Gastrocnemius medialis (tissue), 4 donors: ENCODE measurements around the gene IFT22. TPM values are rescaled to one million over a fixed set of nuclear protein-coding genes. Genes with fewer than 3 reads are reported as not detected.
"Not testable (repeated sequence)": the region's sequence is repeated elsewhere in the genome, so short reads cannot be mapped to it uniquely, and the experiment has no call there.

Source experiments
- ATAC-seq, 2 donors: fragments of 150-250 bp; one replicate each; pipeline ENCODE4 v1.9.1; 2016
- DNase-seq, 2 donors: peaks; one replicate each; pipeline ENCODE4 v3.0.0-alpha.2; 2019
- H3K27ac ChIP-seq, 4 donors: fragments of 200-600 bp; sonication (generic); 1 replicate in 1 of 4; 2 replicates in 3 of 4; pipeline ENCODE4 v1.5.1; 2016 to 2018; ENCODE audit warnings: mild to moderate bottlenecking in 2 of 4, moderate library complexity in 1 of 4
- H3K27me3 ChIP-seq, 3 donors: fragments of 200-600 bp; sonication (generic) in 2 of 3; 1 replicate in 1 of 3; 2 replicates in 2 of 3; pipeline versions ENCODE4 v1.5.1 to v1.6.0; 2016 to 2019; ENCODE audit warnings: mild to moderate bottlenecking in 1 of 3, moderate library complexity in 1 of 3
- H3K36me3 ChIP-seq, 2 donors: fragments of 200-600 bp; sonication (generic) in 1 of 2; one replicate each; pipeline ENCODE4 v1.5.1; 2017 to 2018
- H3K4me1 ChIP-seq, 2 donors: fragments of 200-600 bp; sonication (generic) in 1 of 2; one replicate each; pipeline ENCODE4 v1.5.1; 2016 to 2017; ENCODE audit warnings: mild to moderate bottlenecking in 2 of 2
- H3K4me3 ChIP-seq, 4 donors: fragments of 200-600 bp; sonication (generic) in 3 of 4; 1 replicate in 1 of 4; 2 replicates in 3 of 4; pipeline ENCODE4 v1.5.1; 2016 to 2019; ENCODE audit warnings: mild to moderate bottlenecking in 2 of 4
- H3K9me3 ChIP-seq, 3 donors: fragments of 200-600 bp; sonication (generic) in 2 of 3; 1 replicate in 1 of 3; 2 replicates in 2 of 3; pipeline ENCODE4 v1.5.1; 2016 to 2019
- POLR2A ChIP-seq, 2 donors: fragments of 450-650 bp; IDR thresholded peaks; one replicate each; pipeline ENCODE4 v1.6.1; 2017; ENCODE audit warnings: antibody characterized with exemption in 2 of 2, mild to moderate bottlenecking in 2 of 2, moderate library complexity in 2 of 2
- in situ Hi-C, 4 donors: fragments of 200-750 bp; cut with MboI; loops; one replicate each; pipeline versions ENCODE4 v1.15.0 to v1.8.0; 2017; ENCODE audit warnings: low sequenced_read_pairs in 4 of 4
- intact Hi-C: fragments of 100-400 bp; cut with DNase I; formaldehyde crosslinking; loops from one replicate; pipeline ENCODE4 v1.15.1; 2023; ENCODE audit warnings: low total_unique reads
- total RNA-seq, 4 donors: library from RNA; depleted of rRNA; stranded (reverse); fragments of >200 nt; gene quantifications; one replicate each; pipeline versions ENCODE4 v1.1.0 to v1.2.3, GENCODE V29; 2016
- TF ChIP-seq, protein P1 (sequence below), 5 experiments: fragments of 450-650 bp in 3 of 5; fragments of 200-600 bp in 2 of 5; sonication (generic) in 2 of 5; IDR thresholded peaks in 4 of 5; conservative IDR thresholded peaks in 1 of 5; 1 replicate in 4 of 5; 2 replicates in 1 of 5; pipeline ENCODE4 v1.5.1; 2016 to 2019; ENCODE audit warnings: antibody characterized with exemption in 5 of 5, mild to moderate bottlenecking in 3 of 5, moderate library complexity in 3 of 5

Gene IFT22
- total RNA-seq, 4 donors from 2014 or later: 13.4 to 32.3 (median 28.9) TPM

DNA sequence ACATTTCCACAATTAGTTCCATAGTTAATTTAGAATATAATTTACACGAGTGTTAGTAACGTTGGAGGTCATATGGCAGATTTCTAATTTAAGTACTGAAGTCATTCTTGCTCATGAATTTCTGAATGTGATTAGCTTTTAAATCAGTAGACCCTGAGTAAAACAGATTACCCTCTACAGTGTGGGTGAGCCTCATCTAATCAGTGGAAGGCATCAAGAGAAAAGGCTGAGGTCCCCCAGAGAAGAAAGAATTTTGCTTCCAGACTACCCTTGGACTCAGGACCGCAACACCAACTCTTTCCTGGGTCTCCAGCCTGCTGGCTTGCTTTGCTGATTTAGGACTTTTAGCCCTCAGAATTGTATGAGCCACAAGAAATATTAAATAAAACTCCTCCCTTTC is 33.2 kb downstream of the IFT22 start:
- Histone ChIP-seq H3K27ac (no peak overlapping the region), H3K9me3 (no peaks in the 10 kb centered on the region), H3K4me1 (no peaks in the 10 kb centered on the region), H3K4me3 (no peak overlapping the region), H3K36me3 (no peaks in the 10 kb centered on the region), H3K27me3 (peaks cover 6 to 16% (median 8%) of the 10 kb centered on the region in 3 donors)
- in situ Hi-C loops: loop anchor here in 1 of 4 donors (10.0 kb wide), 1 partner anchor 144 kb away; no protein-coding TSS in a partner anchor
- DNase-seq (no peak), ATAC-seq (no peak)
- TF ChIP-seq, protein P1, sequence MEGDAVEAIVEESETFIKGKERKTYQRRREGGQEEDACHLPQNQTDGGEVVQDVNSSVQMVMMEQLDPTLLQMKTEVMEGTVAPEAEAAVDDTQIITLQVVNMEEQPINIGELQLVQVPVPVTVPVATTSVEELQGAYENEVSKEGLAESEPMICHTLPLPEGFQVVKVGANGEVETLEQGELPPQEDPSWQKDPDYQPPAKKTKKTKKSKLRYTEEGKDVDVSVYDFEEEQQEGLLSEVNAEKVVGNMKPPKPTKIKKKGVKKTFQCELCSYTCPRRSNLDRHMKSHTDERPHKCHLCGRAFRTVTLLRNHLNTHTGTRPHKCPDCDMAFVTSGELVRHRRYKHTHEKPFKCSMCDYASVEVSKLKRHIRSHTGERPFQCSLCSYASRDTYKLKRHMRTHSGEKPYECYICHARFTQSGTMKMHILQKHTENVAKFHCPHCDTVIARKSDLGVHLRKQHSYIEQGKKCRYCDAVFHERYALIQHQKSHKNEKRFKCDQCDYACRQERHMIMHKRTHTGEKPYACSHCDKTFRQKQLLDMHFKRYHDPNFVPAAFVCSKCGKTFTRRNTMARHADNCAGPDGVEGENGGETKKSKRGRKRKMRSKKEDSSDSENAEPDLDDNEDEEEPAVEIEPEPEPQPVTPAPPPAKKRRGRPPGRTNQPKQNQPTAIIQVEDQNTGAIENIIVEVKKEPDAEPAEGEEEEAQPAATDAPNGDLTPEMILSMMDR (IDR thresholded peaks at IDR 0.05 in 4 of 5, conservative IDR thresholded peaks at IDR 0.05 in 1 of 5): no peak
- no peak for TF ChIP-seq POLR2A (IDR thresholded peaks at IDR 0.05)
- intact Hi-C loops: no loop called here

DNA sequence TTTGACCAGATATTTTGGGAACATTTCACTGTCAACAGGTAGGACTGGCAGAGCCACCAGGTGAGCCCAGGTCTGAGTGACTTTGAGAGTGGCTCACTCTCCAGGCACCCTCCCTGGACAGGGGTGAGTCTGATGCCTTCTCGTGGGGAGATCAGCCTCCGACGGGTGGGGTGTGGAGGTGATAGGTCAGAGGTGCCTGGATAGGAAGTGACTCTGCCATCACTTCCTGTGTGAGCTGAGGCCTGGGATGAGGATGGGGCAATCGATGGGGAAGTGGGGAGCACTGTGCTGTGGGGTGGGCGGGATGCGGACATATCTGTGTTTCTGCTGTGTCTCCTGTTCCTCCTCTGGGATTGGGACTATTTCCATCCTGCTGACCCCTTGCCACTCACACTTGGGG is 34.6 kb downstream of the IFT22 start:
- Histone ChIP-seq H3K9me3 (no peaks in the 10 kb centered on the region), H3K27me3 (peaks cover 1 to 10% (median 4%) of the 10 kb centered on the region in 3 donors), H3K36me3 (no peaks in the 10 kb centered on the region), H3K27ac (no peak overlapping the region), H3K4me3 (no peak overlapping the region), H3K4me1 (no peaks in the 10 kb centered on the region)
- TF ChIP-seq POLR2A (IDR thresholded peaks at IDR 0.05): no peak
- TF ChIP-seq, protein P1 (IDR thresholded peaks at IDR 0.05 in 4 of 5, conservative IDR thresholded peaks at IDR 0.05 in 1 of 5): no peak
- in situ Hi-C loops (loop anchor here in 1 of 4 donors (10.0 kb wide), 1 partner anchor 142 kb away; no protein-coding TSS in a partner anchor), intact Hi-C loops (no loop called here)
- no peak for DNase-seq
- ATAC-seq: no peak

DNA sequence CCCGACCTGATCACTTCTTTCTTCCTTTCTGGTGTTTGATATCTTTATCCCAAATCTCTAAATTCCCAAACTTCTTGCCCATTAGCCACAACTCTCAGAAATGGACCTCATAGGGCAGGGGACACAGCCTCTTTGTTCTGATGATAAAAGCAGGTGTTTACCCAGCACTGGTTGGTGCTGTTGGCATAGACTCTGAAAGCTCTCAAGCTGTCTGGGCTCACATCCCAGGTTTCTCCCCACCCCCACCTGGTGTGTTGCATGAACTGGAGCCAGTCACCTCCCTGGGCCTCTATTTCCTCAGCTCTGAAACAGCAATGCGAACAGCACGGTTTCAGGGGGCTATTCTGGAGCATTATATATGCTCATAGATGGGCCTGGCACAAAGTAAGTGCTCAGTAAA is 35.7 kb downstream of the IFT22 start:
- H3K27me3 ChIP-seq, H3K4me3 ChIP-seq, ATAC-seq, H3K36me3 ChIP-seq, H3K27ac ChIP-seq, intact Hi-C loops, H3K4me1 ChIP-seq, H3K9me3 ChIP-seq, DNase-seq: not testable (repeated sequence)
- in situ Hi-C loops: loop anchor here in 1 of 4 donors (10.0 kb wide), 1 partner anchor 141 kb away; no protein-coding TSS in a partner anchor

DNA sequence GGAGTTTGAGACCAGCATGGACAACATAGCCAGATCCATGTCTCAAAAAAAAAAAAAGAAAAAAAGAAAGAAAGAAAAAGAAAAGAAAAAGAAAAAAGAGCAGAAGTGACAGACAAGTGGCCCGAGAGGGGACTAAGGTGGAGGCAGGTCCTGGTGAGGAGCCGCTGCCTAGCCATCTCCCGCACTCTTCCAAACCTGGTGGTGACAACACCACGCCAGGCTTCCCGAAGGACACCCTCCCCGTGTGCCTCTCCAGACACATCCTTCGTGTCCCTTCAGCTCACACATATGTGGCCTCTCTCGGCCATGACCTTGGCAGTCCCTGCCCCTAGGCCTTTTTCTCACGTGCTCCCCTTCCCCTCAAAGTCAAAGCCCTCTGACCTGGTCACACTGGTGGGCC is 36.4 kb downstream of the IFT22 start:
- no peaks in the 10 kb centered on the region for H3K36me3 ChIP-seq
- no peak overlapping the region for H3K4me3 ChIP-seq
- DNase-seq: no peak
- in situ Hi-C loops: loop anchor here in 1 of 4 donors (10.0 kb wide), 1 partner anchor 140 kb away; no protein-coding TSS in a partner anchor
- H3K27me3 ChIP-seq: peaks cover 0 to 3% (median 0%) of the 10 kb centered on the region in 3 donors
- H3K27ac ChIP-seq: no peak overlapping the region
- TF ChIP-seq, protein P1 (IDR thresholded peaks at IDR 0.05 in 4 of 5, conservative IDR thresholded peaks at IDR 0.05 in 1 of 5): no peak
- no peak for TF ChIP-seq POLR2A (IDR thresholded peaks at IDR 0.05)
- H3K9me3 ChIP-seq: no peaks in the 10 kb centered on the region
- ATAC-seq: no peak
- intact Hi-C loops: no loop called here
- H3K4me1 ChIP-seq: no peaks in the 10 kb centered on the region

DNA sequence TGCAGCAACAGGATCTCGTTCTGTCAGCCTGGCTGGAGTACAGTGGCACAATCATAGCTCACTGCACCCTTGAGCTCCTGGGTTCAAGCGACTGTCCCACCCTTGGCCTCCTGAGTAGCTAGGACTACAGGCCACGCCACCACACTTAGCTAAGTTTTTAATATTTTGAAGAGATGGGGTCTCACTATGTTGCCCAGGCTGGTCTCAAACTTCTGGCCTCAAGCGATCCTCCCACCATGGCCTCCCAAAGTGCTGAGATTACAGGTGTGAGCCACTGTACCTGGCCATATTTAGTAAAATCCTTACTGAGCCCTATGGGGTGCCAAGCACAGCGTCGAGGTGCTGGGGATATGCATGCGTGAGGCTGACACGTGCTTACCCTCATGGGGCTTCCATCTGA is 40.7 kb downstream of the IFT22 start:
- ATAC-seq, intact Hi-C loops, H3K27ac ChIP-seq, H3K36me3 ChIP-seq, DNase-seq, H3K4me1 ChIP-seq, H3K27me3 ChIP-seq, H3K9me3 ChIP-seq, H3K4me3 ChIP-seq: not testable (repeated sequence)
- in situ Hi-C loops: loop anchor here in 2 of 4 donors (5.0 to 10.0 kb wide), 2 partner anchors 136 to 139 kb away; no protein-coding TSS in a partner anchor
